OCI-LY1 (cell line): ENCODE results near the gene PRKCE.

Source experiments
- CTCF ChIP-seq: fragments of 200-600 bp; sonication (generic), shearing (Covaris generic); IDR thresholded peaks from 2 replicates; pipeline ENCODE4 v1.5.1; 2017; ENCODE audit warnings: mild to moderate bottlenecking, antibody characterized with exemption, low read length, moderate library complexity, mixed read lengths
- EZH2 ChIP-seq: fragments of 200-600 bp; sonication (generic), shearing (Covaris generic); IDR thresholded peaks from 2 replicates; pipeline ENCODE4 v1.8.0; 2017; ENCODE audit warnings: borderline replicate concordance, mixed run types, mild to moderate bottlenecking, antibody characterized with exemption, low read length, moderate library complexity, mixed read lengths

- TF ChIP-seq CTCF (no peak), EZH2 (no peak)
Measured at GRCh38 chr2:46116553-46116991, 465.1 kb downstream of the PRKCE start.
